Astrocyte (in vitro differentiated cells and primary cell): ENCODE data around the gene PLEKHM3. TPM values are rescaled to one million over a fixed set of nuclear protein-coding genes. Genes with fewer than 3 reads are reported as not detected.

Experiments
- DNase-seq: peaks from one replicate; pipeline ENCODE4 v3.0.0-alpha.2; 2010; ENCODE audit warnings: low read depth
- FAIRE-seq: peaks from 2 replicates; lab custom pipeline; 2011; peaks lifted over from hg19 to GRCh38; lab: Jason Lieb, UNC
- H2AFZ ChIP-seq: 2 replicates; pipeline ENCODE4 v1.6.0; 2012; ENCODE audit warnings: low read depth, low read length, inconsistent platforms
- H3K27ac ChIP-seq: 2 replicates; pipeline ENCODE4 v1.5.1; 2011; ENCODE audit warnings: low read depth, low read length, inconsistent platforms
- H3K27me3 ChIP-seq: 2 replicates; pipeline ENCODE4 v1.6.0; 2011; ENCODE audit warnings: low read length, inconsistent platforms; ENCODE audit not compliant: insufficient read depth
- H3K36me3 ChIP-seq: 2 replicates; pipeline ENCODE4 v1.5.1; 2011; ENCODE audit warnings: low read length, inconsistent platforms; ENCODE audit not compliant: insufficient read depth
- H3K4me1 ChIP-seq: 2 replicates; pipeline ENCODE4 v1.5.1; 2011; ENCODE audit warnings: low read length, inconsistent platforms; ENCODE audit not compliant: insufficient read depth
- H3K4me2 ChIP-seq: 2 replicates; pipeline ENCODE4 v1.6.0; 2012; ENCODE audit warnings: low read length, inconsistent platforms
- H3K4me3 ChIP-seq: 2 replicates; pipeline ENCODE4 v1.5.1; 2011; ENCODE audit warnings: low read depth, mild to moderate bottlenecking, low read length, inconsistent platforms; ENCODE audit not compliant: insufficient read depth
- H3K79me2 ChIP-seq: 2 replicates; pipeline ENCODE4 v1.6.0; 2012; ENCODE audit warnings: mild to moderate bottlenecking, low read length, inconsistent platforms; ENCODE audit not compliant: insufficient read depth
- H3K9ac ChIP-seq: 2 replicates; pipeline ENCODE4 v1.6.0; 2012; ENCODE audit warnings: mild to moderate bottlenecking, low read length, inconsistent platforms
- H3K9me3 ChIP-seq: 2 replicates; pipeline ENCODE4 v1.5.1; 2012; ENCODE audit warnings: low read depth, mild to moderate bottlenecking, low read length, inconsistent platforms; ENCODE audit not compliant: insufficient read depth
- H4K20me1 ChIP-seq: 2 replicates; pipeline ENCODE4 v1.6.0; 2012; ENCODE audit warnings: low read length, inconsistent platforms; ENCODE audit not compliant: insufficient read depth
- H3K27ac Mint-ChIP-seq: one replicate; pipeline ENCODE4 v1.8.0; 2021; ENCODE audit warnings: mild to moderate bottlenecking, mixed read lengths; ENCODE audit not compliant: unreplicated experiment
- H3K27me3 Mint-ChIP-seq: one replicate; pipeline ENCODE4 v1.8.0; 2021; ENCODE audit warnings: low read depth, mixed read lengths; ENCODE audit not compliant: unreplicated experiment
- H3K36me3 Mint-ChIP-seq: one replicate; pipeline ENCODE4 v1.8.0; 2021; ENCODE audit warnings: low read depth, mixed read lengths; ENCODE audit not compliant: unreplicated experiment
- H3K4me1 Mint-ChIP-seq: one replicate; pipeline ENCODE4 v1.8.0; 2021; ENCODE audit warnings: low read depth, mixed read lengths; ENCODE audit not compliant: unreplicated experiment
- H3K4me3 Mint-ChIP-seq: one replicate; pipeline ENCODE4 v1.8.0; 2021; ENCODE audit warnings: mild to moderate bottlenecking, moderate library complexity, mixed read lengths; ENCODE audit not compliant: unreplicated experiment
- H3K9me3 Mint-ChIP-seq: one replicate; pipeline ENCODE4 v1.8.0; 2021; ENCODE audit warnings: mild to moderate bottlenecking, mixed read lengths; ENCODE audit not compliant: unreplicated experiment
- EZH2 ChIP-seq: IDR thresholded peaks from 2 replicates; pipeline ENCODE4 v1.6.1; 2012; ENCODE audit warnings: mild to moderate bottlenecking, low read length, inconsistent platforms; ENCODE audit not compliant: insufficient read depth
- total RNA-seq: library from RNA; stranded (reverse); gene quantifications from 2 replicates; pipeline ENCODE4 v1.2.1, GENCODE V29; 2021
- TF ChIP-seq, protein P1 (sequence below): IDR thresholded peaks from 2 replicates; pipeline ENCODE4 v1.5.1; 2011; ENCODE audit warnings: low read depth, mild to moderate bottlenecking, inconsistent platforms, low read length, moderate library complexity; ENCODE audit not compliant: insufficient read depth

The PLEKHM3 gene
- total RNA-seq, 1 donor from 2014 or later: 9.1 TPM

DNA sequence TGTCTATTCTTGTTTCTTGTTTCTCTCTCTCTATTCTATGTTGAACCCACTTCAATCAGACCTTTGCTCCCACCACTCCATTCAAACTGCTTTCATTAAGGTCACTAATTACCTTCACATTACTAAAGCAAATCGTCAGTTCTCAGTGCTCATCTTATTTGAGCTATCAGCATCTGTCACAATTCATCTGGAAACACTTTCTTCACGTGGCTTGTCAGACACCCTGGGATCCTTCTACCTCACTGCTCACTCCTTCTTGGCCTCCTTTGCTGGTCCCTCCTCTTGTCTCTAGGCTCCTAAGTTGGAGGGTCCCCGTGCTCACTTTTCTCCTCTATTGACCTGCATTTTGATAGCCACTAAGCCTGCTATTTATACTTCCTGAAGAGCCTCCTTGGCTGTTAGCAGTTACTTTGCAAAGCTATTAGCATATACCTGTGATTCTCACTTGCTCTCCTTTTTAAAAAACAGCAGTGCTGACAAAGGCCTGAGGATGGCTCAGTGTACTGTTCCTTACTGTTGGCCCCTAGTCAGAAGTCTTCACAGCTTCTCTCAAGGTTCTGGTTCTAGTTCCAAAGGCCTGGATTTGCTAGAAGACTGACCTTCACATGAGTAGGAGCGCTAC lies 80.2 kb downstream of the PLEKHM3 start:
- Histone ChIP-seq H3K27me3 (no peaks in the 10 kb centered on the region), H3K9ac (no peak overlapping the region), H3K4me3 (no peak overlapping the region), H3K9me3 (no peaks in the 10 kb centered on the region), H3K79me2 (no peaks in the 10 kb centered on the region), H3K4me2 (no peak overlapping the region), H4K20me1 (peaks cover 4% of the 10 kb centered on the region), H3K36me3 (no peaks in the 10 kb centered on the region), H3K27ac (no peak overlapping the region), H3K4me1 (no peaks in the 10 kb centered on the region), H2AFZ (no peak overlapping the region)
- Mint-ChIP-seq H3K4me1 (peaks cover 4% of the 10 kb centered on the region), H3K9me3 (no peaks in the 10 kb centered on the region), H3K4me3 (no peak overlapping the region), H3K36me3 (peaks cover 8% of the 10 kb centered on the region), H3K27ac (no peak overlapping the region), H3K27me3 (no peaks in the 10 kb centered on the region)
- no peak for DNase-seq
- no peak for FAIRE-seq
- TF ChIP-seq, protein P1, sequence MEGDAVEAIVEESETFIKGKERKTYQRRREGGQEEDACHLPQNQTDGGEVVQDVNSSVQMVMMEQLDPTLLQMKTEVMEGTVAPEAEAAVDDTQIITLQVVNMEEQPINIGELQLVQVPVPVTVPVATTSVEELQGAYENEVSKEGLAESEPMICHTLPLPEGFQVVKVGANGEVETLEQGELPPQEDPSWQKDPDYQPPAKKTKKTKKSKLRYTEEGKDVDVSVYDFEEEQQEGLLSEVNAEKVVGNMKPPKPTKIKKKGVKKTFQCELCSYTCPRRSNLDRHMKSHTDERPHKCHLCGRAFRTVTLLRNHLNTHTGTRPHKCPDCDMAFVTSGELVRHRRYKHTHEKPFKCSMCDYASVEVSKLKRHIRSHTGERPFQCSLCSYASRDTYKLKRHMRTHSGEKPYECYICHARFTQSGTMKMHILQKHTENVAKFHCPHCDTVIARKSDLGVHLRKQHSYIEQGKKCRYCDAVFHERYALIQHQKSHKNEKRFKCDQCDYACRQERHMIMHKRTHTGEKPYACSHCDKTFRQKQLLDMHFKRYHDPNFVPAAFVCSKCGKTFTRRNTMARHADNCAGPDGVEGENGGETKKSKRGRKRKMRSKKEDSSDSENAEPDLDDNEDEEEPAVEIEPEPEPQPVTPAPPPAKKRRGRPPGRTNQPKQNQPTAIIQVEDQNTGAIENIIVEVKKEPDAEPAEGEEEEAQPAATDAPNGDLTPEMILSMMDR: no peak

DNA sequence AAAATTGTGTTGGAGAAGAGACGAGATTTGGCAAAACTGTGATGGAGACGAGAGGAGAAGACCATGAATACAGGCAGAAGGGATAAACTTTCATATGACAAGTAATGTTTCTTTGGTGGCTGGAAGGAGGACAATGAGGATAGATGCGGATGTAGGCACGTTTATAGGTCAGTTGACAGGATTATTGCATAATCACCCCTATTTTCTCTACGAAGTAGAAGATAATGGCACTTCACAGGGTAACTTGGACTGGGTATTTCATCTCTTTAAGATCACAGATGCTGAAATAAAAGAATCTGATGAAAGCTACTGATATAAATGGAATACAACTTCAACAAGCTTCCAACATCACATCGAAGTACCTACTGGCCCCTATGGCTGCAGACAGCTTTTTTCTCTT lies 81.0 kb downstream of the PLEKHM3 start:
- TF ChIP-seq, protein P1: no peak
- no peak for TF ChIP-seq EZH2
- H2AFZ ChIP-seq: no peak overlapping the region
- H3K4me2 ChIP-seq: no peak overlapping the region
- H4K20me1 ChIP-seq: no peaks in the 10 kb centered on the region
- no peak for DNase-seq
- H3K9ac ChIP-seq: no peak overlapping the region
- no peaks in the 10 kb centered on the region for H3K4me1 ChIP-seq
- H3K27me3 Mint-ChIP-seq: no peaks in the 10 kb centered on the region
- peaks cover 4% of the 10 kb centered on the region for H3K4me1 Mint-ChIP-seq
- no peak for FAIRE-seq
- H3K4me3 Mint-ChIP-seq: no peak overlapping the region
- H3K36me3 Mint-ChIP-seq: peaks cover 8% of the 10 kb centered on the region
- H3K27me3 ChIP-seq: no peaks in the 10 kb centered on the region
- H3K27ac ChIP-seq: no peak overlapping the region
- H3K4me3 ChIP-seq: no peak overlapping the region
- H3K27ac Mint-ChIP-seq: no peak overlapping the region
- no peaks in the 10 kb centered on the region for H3K36me3 ChIP-seq
- no peaks in the 10 kb centered on the region for H3K9me3 ChIP-seq
- H3K9me3 Mint-ChIP-seq: no peaks in the 10 kb centered on the region
- H3K79me2 ChIP-seq: no peaks in the 10 kb centered on the region

DNA sequence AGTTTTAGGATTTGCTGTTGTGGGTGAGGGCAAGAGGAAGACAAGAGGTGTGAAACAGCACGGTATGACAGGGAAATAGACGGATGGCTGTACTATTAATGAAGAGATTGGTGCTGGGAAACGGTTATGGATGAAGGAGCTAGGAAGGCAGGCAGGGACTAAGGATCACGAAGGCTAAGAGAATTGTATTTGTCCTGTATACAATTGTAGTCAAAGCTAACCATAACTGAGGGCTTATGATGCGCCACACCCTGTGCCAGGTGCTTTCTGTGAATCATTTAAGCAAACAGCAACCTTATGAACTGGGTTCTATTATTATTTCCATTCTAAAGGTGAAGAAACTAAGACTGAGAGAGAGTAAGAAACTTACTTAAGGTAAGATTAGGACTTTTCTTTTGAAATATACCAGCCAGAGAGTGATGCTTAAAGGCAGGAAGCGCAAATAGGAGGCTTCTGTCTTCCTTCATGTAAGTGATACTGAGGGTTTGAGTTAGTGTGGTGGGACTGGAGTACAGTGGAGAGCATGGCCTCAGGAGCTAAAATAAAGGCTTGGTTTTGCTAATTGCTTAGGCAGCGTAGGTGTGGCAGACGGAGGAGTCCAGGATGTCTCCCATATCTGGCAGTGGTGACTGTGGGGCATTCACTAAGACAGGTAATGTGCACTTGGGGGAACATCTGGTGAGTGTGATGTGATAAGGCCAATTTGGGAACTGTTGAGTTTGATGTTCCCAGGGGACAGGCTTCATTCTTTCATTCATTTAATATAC lies 85.8 kb downstream of the PLEKHM3 start:
- no peak overlapping the region for H3K27ac ChIP-seq
- no peaks in the 10 kb centered on the region for H3K4me1 Mint-ChIP-seq
- no peak overlapping the region for H3K27ac Mint-ChIP-seq
- FAIRE-seq (no peak), DNase-seq (no peak)
- no peaks in the 10 kb centered on the region for H4K20me1 ChIP-seq
- no peaks in the 10 kb centered on the region for H3K36me3 ChIP-seq
- H3K9me3 ChIP-seq: no peaks in the 10 kb centered on the region
- H3K9ac ChIP-seq: no peak overlapping the region
- no peak overlapping the region for H3K4me2 ChIP-seq
- H3K27me3 Mint-ChIP-seq: no peaks in the 10 kb centered on the region
- peaks cover 3% of the 10 kb centered on the region for H3K36me3 Mint-ChIP-seq
- no peaks in the 10 kb centered on the region for H3K79me2 ChIP-seq
- H3K9me3 Mint-ChIP-seq: no peaks in the 10 kb centered on the region
- no peaks in the 10 kb centered on the region for H3K27me3 ChIP-seq
- H3K4me1 ChIP-seq: no peaks in the 10 kb centered on the region
- TF ChIP-seq, protein P1: no peak
- no peak for TF ChIP-seq EZH2
- H3K4me3 ChIP-seq: no peak overlapping the region
- no peak overlapping the region for H3K4me3 Mint-ChIP-seq
- H2AFZ ChIP-seq: no peak overlapping the region
